DMS79 (cell line): ENCODE measurements around the gene PDP2.
"Not testable (repeated sequence)": the region's sequence is repeated elsewhere in the genome, so short reads cannot be mapped to it uniquely, and the experiment has no call there.

Experiments used
- DNase-seq: peaks from one replicate; lab custom pipeline; 2025; lab: John Stamatoyannopoulos, UW

The PDP2 gene

GRCh38 chr16:66886321-66886720, 6.0 kb downstream of the PDP2 start:
- DNase-seq, result no peak

DNA sequence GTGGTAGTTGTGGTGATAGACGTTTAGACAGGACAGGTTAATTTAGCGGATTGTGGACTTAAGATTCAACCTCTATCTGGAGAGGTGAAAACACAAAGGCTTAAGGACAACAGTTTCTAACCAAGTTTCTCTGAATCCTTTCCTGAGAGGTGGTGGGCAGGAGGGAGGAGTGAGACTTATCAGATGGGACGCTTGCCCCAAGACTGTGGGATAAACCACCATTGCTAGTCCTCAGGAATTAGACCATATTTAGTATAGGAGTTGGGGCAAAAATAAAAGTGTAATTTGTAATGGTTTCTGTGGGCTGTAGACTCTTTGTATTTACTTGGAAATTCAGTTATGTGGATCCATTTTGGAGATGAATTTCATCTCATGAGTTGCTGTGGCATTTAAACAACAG, 6.6 kb downstream of the PDP2 start:
- DNase-seq, result no peak

DNA sequence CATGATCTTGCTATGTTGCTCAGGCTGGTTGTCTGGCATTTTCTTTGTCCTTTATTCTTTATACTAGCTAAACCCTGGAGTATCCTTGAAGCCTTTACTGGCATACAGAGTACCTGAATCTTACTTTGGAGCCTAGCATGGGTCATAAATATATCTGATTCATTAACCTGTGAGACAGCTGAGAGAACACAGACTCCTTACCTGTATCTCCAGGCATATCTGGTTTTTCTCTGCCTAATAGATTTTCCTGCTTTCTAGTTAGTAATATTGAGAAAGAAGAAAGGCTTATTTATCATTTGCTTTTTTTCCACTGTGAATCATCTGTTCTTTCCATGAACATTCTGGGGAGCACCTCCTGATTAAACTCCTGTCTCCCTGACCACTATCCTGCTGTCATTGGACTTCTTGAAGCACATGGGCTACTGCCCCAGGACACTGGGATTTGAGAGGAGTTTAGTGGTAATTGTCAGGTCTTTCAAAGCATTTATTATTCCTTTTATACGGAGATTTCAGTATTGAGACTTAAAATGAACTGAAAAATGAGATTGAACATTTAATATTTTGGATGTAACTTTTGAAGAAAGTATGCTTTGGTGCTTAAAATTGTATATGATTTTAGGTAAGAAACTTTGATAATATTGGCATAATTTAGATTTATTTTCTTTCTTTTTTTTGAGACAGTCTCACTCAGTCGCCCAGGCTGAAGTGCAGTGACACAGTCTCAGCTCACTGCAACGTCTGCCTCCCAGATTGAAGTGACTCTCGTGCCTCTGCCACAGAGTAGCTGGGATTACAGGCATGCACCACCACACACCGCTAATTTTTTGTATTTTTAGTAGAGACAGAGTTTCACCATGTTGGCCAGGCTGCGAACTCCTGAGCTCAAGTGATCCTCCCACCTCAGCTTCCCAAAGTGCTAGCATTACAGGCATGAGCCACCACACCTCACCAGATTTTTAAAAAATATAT, 8.6 kb downstream of the PDP2 start:
- DNase-seq, result no peak

DNA sequence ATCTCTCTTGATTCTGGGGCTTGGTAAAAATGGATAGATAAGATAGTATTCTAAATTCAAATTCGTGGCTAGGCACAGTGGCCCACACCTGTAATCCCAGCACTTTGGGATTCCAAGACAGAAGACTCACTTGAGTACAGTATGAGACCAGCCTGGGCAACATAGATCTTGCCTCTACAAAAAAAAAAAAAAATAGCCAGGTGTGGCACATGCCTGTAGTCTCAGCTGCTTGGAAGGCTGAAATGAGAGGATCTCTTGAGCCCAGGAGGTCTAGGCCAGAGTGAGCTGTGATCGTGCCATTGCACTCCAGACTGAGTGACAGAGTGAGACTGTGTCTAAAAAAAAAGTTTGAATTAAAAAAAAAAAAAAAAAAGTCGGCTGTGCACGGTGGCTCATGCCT, 9.3 kb downstream of the PDP2 start:
- no peak for DNase-seq

GRCh38 chr16:66890799-66891198, 10.5 kb downstream of the PDP2 start:
- DNase-seq, result no peak

- DNase-seq, result no peak
Measured at GRCh38 chr16:66891360-66891759, 11.0 kb downstream of the PDP2 start.

- DNase-seq, result no peak
Measured at GRCh38 chr16:66891797-66892196, 11.5 kb downstream of the PDP2 start.

DNA sequence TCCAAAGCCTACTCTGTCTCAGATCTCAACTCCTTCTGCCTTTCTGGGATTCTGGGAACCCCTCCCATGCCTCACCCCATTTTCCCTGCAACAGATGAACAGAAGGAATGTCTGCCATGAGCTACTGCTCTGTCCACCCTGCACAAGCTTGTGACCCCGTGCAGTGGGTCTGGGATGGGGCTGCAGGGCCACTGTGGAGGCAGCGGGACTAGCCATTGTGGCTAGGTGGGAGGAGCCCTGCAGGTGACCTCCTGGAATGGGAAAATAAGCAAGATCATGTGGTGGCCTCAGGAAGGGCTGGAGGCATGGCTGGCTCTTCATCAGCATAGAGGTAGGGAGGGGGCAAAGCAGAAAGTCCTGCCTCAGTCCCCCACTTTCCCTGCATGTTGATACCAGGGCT, 13.7 kb downstream of the PDP2 start:
- DNase-seq, result no peak

GRCh38 chr16:66894948-66895688, 14.8 kb downstream of the PDP2 start:
- DNase-seq, result peak; percentile 25

GRCh38 chr16:66895689-66895979, 15.3 kb downstream of the PDP2 start:
- DNase-seq, result no peak

GRCh38 chr16:66895999-66896398, 15.7 kb downstream of the PDP2 start:
- DNase-seq, result no peak

GRCh38 chr16:66896682-66897081, 16.4 kb downstream of the PDP2 start:
- not testable (repeated sequence) for DNase-seq

DNA sequence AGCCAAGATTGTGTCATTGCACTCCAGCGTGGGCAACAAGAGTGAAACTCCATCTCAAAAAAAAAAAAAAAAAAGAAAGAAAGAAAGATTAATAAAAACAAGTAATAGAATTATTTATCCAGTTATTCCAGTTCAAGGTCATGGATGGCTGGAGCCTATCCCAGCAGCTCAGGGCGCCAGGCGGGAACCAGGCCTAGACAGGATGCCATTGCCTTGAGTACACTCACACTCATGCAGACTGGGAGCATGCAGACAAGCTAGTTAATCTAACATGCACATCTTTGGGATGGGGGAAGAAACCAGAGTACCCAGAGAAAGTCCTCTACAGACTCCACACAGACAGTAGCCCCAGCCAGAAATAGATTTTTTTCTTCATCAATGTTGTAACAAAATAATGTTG, 17.9 kb downstream of the PDP2 start:
- DNase-seq, result no peak

DNA sequence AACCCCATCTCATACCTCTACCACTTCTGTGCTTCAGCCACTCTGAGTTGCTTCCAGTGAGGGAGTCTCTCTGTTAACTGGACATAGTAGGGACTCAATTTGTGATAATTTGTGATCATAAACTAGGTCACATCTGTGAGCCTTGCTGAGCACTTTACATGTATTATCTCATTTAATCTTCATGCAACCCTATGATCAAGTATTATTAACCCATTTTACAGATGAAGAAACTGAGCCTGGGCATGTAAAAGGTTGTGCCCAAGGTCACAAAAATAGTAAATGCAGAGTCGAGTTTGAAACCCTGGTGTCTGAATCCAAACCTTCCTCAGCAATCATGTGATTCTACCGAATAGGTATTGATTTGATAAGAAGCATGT, 18.6 kb downstream of the PDP2 start:
- no peak for DNase-seq

DNA sequence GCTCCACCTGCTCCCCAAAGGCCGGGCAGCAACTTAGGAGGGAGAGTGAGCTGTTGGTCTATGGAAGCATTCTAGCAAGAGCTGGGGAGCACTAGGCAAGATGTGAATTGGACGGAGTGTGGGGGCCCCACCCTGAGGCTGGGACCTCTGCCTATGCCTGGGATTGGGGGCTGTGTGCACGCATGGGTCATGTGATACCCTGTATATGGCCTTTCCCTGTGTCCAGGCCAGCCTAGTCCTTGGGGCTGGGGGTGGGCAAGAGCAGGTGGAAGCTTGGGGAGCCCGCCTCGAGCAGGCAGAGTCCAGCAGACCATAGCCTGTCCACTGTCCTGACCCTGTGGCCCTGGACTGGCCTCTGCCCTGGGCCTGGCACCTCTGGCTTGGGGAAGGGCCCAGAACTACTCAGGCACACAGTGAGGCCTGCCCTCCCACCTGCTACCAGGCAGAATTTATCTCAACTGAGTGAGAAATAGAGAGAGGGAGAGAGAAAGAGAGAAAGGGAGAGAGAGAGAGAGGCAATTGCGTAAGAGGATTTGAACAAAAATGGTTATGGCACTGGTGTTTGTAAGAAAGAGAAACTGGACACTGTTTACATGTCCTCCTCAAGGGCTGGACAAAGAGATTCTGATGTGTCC, 19.1 kb downstream of the PDP2 start:
- no peak for DNase-seq

DNA sequence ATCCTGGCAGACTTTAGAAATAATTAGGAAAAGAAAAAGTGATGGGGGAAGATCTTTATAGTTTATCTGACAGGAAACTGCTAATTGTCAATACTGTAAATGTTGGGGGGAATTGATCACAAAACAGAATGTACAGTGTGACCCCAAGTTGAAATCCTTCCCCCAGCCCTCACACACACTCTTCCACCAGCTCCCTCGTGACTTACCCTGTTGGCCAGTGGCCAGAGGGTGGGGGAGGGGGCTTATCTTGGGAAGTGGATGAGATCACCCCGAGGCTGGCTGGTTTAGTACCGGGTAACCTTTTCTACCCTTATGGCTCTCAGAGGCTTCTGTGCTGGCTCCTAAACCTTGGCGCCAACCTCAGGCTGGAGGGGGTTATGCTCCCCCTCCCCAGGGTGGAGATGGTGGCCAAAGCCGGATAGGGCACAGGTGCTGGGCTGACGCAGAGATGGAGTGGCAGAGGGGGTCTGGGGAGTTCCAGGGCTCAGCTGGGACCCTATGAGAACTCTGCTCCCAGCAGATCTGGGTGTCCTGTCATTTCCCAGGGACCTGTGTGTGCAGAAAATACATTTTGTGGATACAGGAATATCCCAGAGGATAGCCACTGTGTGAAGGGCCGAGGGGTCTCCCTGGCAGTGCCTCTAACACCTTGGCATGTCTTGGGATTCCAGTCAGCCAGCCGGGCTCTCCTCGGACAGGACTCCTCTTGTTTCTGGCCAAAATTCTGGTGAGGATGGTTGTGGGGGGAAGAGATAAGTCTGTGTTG, 19.8 kb downstream of the PDP2 start:
- peak; percentile 51 for DNase-seq

- DNase-seq, result no peak
Measured at GRCh38 chr16:66900721-66901441, 20.6 kb downstream of the PDP2 start.

DNA sequence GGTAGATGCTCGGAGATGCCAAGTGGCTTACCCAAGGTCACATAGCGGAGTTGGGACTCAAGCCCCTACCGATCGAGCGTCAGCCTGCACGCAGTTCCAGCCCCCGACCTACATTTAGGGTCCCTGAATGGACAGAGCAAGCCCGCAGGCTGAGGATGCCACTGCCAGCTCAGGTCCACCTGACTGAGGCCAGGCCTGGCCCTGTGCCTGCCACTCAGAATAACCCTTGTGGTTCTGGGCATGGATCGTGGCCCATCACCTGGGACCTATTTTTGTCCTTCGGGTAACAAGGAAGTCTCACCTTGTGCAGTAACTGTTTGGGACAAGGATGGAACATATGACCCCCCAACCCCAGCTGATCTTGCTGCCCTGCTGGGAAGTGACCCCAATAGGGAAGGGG, 21.3 kb downstream of the PDP2 start:
- no peak for DNase-seq

- DNase-seq, result no peak
Measured at GRCh38 chr16:66902648-66903543, 22.6 kb downstream of the PDP2 start.
